GM12878 (cell line): Measurements from ENCODE around the gene RNF11. TPM values are rescaled to one million over a fixed set of nuclear protein-coding genes. Genes with fewer than 3 reads are reported as not detected.

ENCODE experiments used
- ATAC-seq: fragments of 200-7000 bp; cut with Tn5 transposase; 3 replicates; pipeline ENCODE4 v1.9.1; 2020; ENCODE audit warnings: mild to moderate bottlenecking, moderate library complexity
- Bru-seq: library from RNA; stranded (reverse); fragments of 400-500 nt; gene quantifications from one replicate; lab custom pipeline; 2021; lab: Mats Ljungman, UMichigan
- BruChase-seq, 2 experiments: library from RNA; stranded (reverse); fragments of 400-500 nt; gene quantifications; one replicate each; lab custom pipeline; 2021; lab: Mats Ljungman, UMichigan
- BruUV-seq: library from RNA; stranded (reverse); fragments of 400-500 nt; replicated peaks from 2 replicates; lab custom pipeline; 2021; lab: Mats Ljungman, UMichigan
- CTCF ChIA-PET: fragments of 300-600 bp; sonication (Branson Sonifier 250); formaldehyde crosslinking; extraction: SDS; loops from one replicate; lab custom pipeline; 2021; ENCODE audit warnings: inconsistent platforms; lab: Yijun Ruan, JAX
- POLR2A ChIA-PET: fragments of 350-600 bp; formaldehyde crosslinking; extraction: SDS; loops from one replicate; lab custom pipeline; 2021; ENCODE audit warnings: inconsistent platforms; lab: Charles Lee
- RAD21 ChIA-PET: fragments of 300-600 bp; sonication (Branson Sonifier 250); formaldehyde crosslinking; loops from one replicate; lab custom pipeline; 2023; ENCODE audit warnings: antibody characterized with exemption; ENCODE audit not compliant: unreplicated experiment; lab: Charles Lee
- SMC1A ChIA-PET: fragments of 300-600 bp; sonication (Branson Sonifier 250); formaldehyde crosslinking; loops from one replicate; lab custom pipeline; 2023; ENCODE audit not compliant: unreplicated experiment, uncharacterized antibody; lab: Charles Lee
- DNase-seq: peaks from one replicate; pipeline ENCODE4 v3.0.0-alpha.2; 2011; ENCODE audit warnings: low read depth, low spot score
- FAIRE-seq: peaks from 3 replicates; lab custom pipeline; 2011; peaks lifted over from hg19 to GRCh38; lab: Jason Lieb, UNC
- H2AFZ ChIP-seq: 2 replicates; pipeline ENCODE4 v1.6.0; 2011; ENCODE audit warnings: low read depth, low read length, control low read depth; ENCODE audit not compliant: control insufficient read depth
- H3K27ac ChIP-seq: 2 replicates; pipeline ENCODE4 v1.5.1; 2011; ENCODE audit warnings: control low read depth; ENCODE audit not compliant: control insufficient read depth, insufficient read depth
- H3K27me3 ChIP-seq, 2 experiments: replicated peaks in 1 of 2; 2 replicates each; pipeline versions ENCODE4 v1.6.0 to v1.6.1; 2011; ENCODE audit warnings: low read length in 1 of 2; ENCODE audit not compliant: control insufficient read depth in 2 of 2, insufficient read depth in 2 of 2
- H3K36me3 ChIP-seq, 2 experiments: 2 replicates each; pipeline ENCODE4 v1.5.1; 2011; ENCODE audit warnings: low read length in 1 of 2; ENCODE audit not compliant: control insufficient read depth in 2 of 2, insufficient read depth in 2 of 2
- H3K4me1 ChIP-seq: 2 replicates; pipeline ENCODE4 v1.6.1; 2011; ENCODE audit warnings: mild to moderate bottlenecking, low read length, moderate library complexity, mixed read lengths; ENCODE audit not compliant: control insufficient read depth, insufficient read depth
- H3K4me2 ChIP-seq: 2 replicates; pipeline ENCODE4 v1.6.0; 2011; ENCODE audit warnings: control low read depth; ENCODE audit not compliant: control insufficient read depth, insufficient read depth
- H3K4me3 ChIP-seq: fragments of 200-600 bp; sonication (generic); 2 replicates; pipeline ENCODE4 v1.5.1; 2016
- H3K79me2 ChIP-seq: 2 replicates; pipeline ENCODE4 v1.6.0; 2011; ENCODE audit warnings: low read length; ENCODE audit not compliant: control insufficient read depth, insufficient read depth
- H3K9ac ChIP-seq: 2 replicates; pipeline ENCODE4 v1.8.0; 2011; ENCODE audit warnings: low read length, control low read depth, mixed read lengths; ENCODE audit not compliant: control insufficient read depth, insufficient read depth
- H3K9me3 ChIP-seq: replicated peaks from 3 replicates; pipeline ENCODE4 v1.5.1; 2011; ENCODE audit warnings: mild to moderate bottlenecking, low read length; ENCODE audit not compliant: control insufficient read depth, insufficient read depth
- H4K20me1 ChIP-seq: 2 replicates; pipeline ENCODE4 v1.6.0; 2011; ENCODE audit not compliant: control insufficient read depth, insufficient read depth
- ATF7 ChIP-seq: fragments of 450-650 bp; IDR thresholded peaks from 2 replicates; pipeline ENCODE4 v1.6.1; 2016; ENCODE audit warnings: low read depth, mild to moderate bottlenecking
- EED ChIP-seq: sonication (generic); IDR thresholded peaks from 2 replicates; pipeline ENCODE4 v1.6.1; 2016; ENCODE audit warnings: antibody characterized with exemption, low read depth
- EZH2 ChIP-seq: IDR thresholded peaks from 2 replicates; pipeline ENCODE4 v1.6.1; 2012; ENCODE audit warnings: low read depth, mild to moderate bottlenecking, control low read depth, inconsistent platforms, low read length, borderline replicate concordance; ENCODE audit not compliant: control insufficient read depth
- HDGF ChIP-seq: fragments of 450-650 bp; IDR thresholded peaks from 2 replicates; pipeline ENCODE4 v1.6.1; 2016; ENCODE audit warnings: antibody characterized with exemption
- LARP7 ChIP-seq: fragments of 450-650 bp; IDR thresholded peaks from 2 replicates; pipeline ENCODE4 v1.6.1; 2017; ENCODE audit warnings: mild to moderate bottlenecking
- PAX8 ChIP-seq: fragments of 450-650 bp; IDR thresholded peaks from 2 replicates; pipeline ENCODE4 v1.6.1; 2017; ENCODE audit warnings: mild to moderate bottlenecking, moderate library complexity
- SUPT20H ChIP-seq: IDR thresholded peaks from 2 replicates; pipeline ENCODE4 v1.6.1; 2011; ENCODE audit warnings: low read depth, mild to moderate bottlenecking, low read length, moderate library complexity, borderline replicate concordance; ENCODE audit not compliant: control insufficient read depth
- TAF1 ChIP-seq: IDR thresholded peaks from 2 replicates; pipeline ENCODE4 v1.6.1; 2011; ENCODE audit warnings: mild to moderate bottlenecking, low read depth, low read length, borderline replicate concordance
- YY1 ChIP-seq: IDR thresholded peaks from 2 replicates; pipeline ENCODE4 v1.6.1; 2011; ENCODE audit warnings: low read depth, mild to moderate bottlenecking, low read length
- ZNF24 ChIP-seq: fragments of 450-650 bp; IDR thresholded peaks from 2 replicates; pipeline ENCODE4 v1.6.1; 2017; ENCODE audit warnings: antibody characterized with exemption, mild to moderate bottlenecking
- WGBS: methylation state at CpG from one replicate; pipeline ENCODE4 v1.1.6; 2016; ENCODE audit warnings: low lambda C conversion rate; ENCODE audit not compliant: insufficient replicate concordance, insufficient coverage; ENCODE audit errors: missing lambda C conversion rate; 5-methylcytosine and 5-hydroxymethylcytosine counted together
- in situ Hi-C: fragments of 300-500 bp; cut with MboI; formaldehyde crosslinking; loops from 9 replicates; pipeline ENCODE4 v1.14.3; 2018; ENCODE audit warnings: mixed read lengths
- intact Hi-C: fragments of 100-400 bp; cut with micrococcal nuclease; formaldehyde crosslinking; loops from one replicate; pipeline ENCODE4 v1.14.2; 2022; ENCODE audit not compliant: unreplicated experiment
- long read RNA-seq, 2 experiments: library from polyadenylated mRNA; unstranded; transcript quantifications; one replicate each; pipeline ENCODE4 v2.0.0, GENCODE V29; 2019 to 2020
- polyA minus RNA-seq, 3 experiments: library from RNA; depleted of rRNA, polyadenylated mRNA; stranded (reverse); fragments of >200 nt; gene quantifications; 2 replicates each; pipeline ENCODE4 v1.2.3, GENCODE V29; 2011
- polyA plus RNA-seq, 11 experiments: library from polyadenylated mRNA; depleted of rRNA in 4 of 11; unstranded in 6 of 11; stranded (reverse) in 5 of 11; fragments of >200 nt; fragmentation: Nextera tagmentation in 4 of 11; fragmentation: Illumina TruSeq in 1 of 11; extraction: Ambion mirVana in 4 of 11; extraction: Trizol in 1 of 11; gene quantifications; 1 replicate in 1 of 11; 2 replicates in 10 of 11; pipeline versions ENCODE4 v1.2.1 to v1.2.3, GENCODE V29; 2011 to 2016; ENCODE audit warnings: inconsistent platforms in 2 of 11, missing spikeins in 2 of 11, low read depth in 1 of 11
- total RNA-seq, 4 experiments: library from RNA; depleted of rRNA in 3 of 4; stranded (reverse); fragments of >200 nt in 3 of 4; fragmentation: Illumina TruSeq in 1 of 4; extraction: Trizol in 1 of 4; gene quantifications; 2 replicates each; pipeline versions ENCODE4 v1.2.1 to v1.2.3, GENCODE V29; 2013 to 2021
- TF ChIP-seq, protein P1 (sequence below): fragments of 450-650 bp; IDR thresholded peaks from 2 replicates; pipeline ENCODE4 v1.6.1; 2014; ENCODE audit warnings: mild to moderate bottlenecking
- TF ChIP-seq, protein P2 (sequence below): fragments of 450-650 bp; conservative IDR thresholded peaks from 2 replicates; pipeline ENCODE4 v1.6.1; 2017; ENCODE audit warnings: mild to moderate bottlenecking, moderate library complexity

The RNF11 gene, protein sequence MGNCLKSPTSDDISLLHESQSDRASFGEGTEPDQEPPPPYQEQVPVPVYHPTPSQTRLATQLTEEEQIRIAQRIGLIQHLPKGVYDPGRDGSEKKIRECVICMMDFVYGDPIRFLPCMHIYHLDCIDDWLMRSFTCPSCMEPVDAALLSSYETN
- total RNA-seq (2013; cell fraction: nucleolus; rRNA removed): 17.8 and 18.0 TPM in 2 replicates
- total RNA-seq (2014; rRNA removed) (36.6 and 42.0 TPM in 2 replicates), total RNA-seq (2014; rRNA removed; fragmentation: Illumina TruSeq; extraction: Trizol) (34.9 and 35.4 TPM in 2 replicates), total RNA-seq (2021) (29.8 and 32.1 TPM in 2 replicates), polyA plus RNA-seq (2011; rRNA removed) (37.5 and 44.2 TPM in 2 replicates), polyA plus RNA-seq (2014; fragmentation: Illumina TruSeq; extraction: Trizol) (40.1 and 43.6 TPM in 2 replicates), polyA plus RNA-seq (2014; fragmentation: Nextera tagmentation; extraction: Ambion mirVana) (10 to 100 TPM in 1 of 2 experiments, 1 to 10 TPM in 1; 9.5 to 14.5 TPM), polyA plus RNA-seq (2014; rRNA removed) (34.9 and 35.2 TPM in 2 replicates), polyA plus RNA-seq (2016; fragmentation: Nextera tagmentation; extraction: Ambion mirVana) (10 to 100 TPM; 22.1 to 22.8 TPM), polyA minus RNA-seq (2011; rRNA and poly(A)+ RNA removed) (56.9 and 59.0 TPM in 2 replicates), Bru-seq, nascent RNA (percentile 88 among the genes with signal in this experiment), BruChase-seq, experiment 1, labeled RNA remaining after a 6-hour chase (percentile 85 among the genes with signal in this experiment), BruChase-seq, experiment 2, labeled RNA remaining after a 2-hour chase (percentile 86 among the genes with signal in this experiment)
- 17.2 TPM for polyA plus RNA-seq (2011; ENCODE audit: low read depth)
- 16.2 and 25.1 TPM in 2 replicates for polyA plus RNA-seq (2011; cell fraction: cytosol; rRNA removed)
- polyA plus RNA-seq (2011; cell fraction: nucleus; rRNA removed): 10.8 and 11.7 TPM in 2 replicates
- polyA plus RNA-seq (2012): 24.6 and 27.9 TPM in 2 replicates
- 12.0 and 18.6 TPM in 2 replicates for polyA minus RNA-seq (2011; cell fraction: cytosol; rRNA and poly(A)+ RNA removed)
- polyA minus RNA-seq (2011; cell fraction: nucleus; rRNA and poly(A)+ RNA removed): 3.4 and 5.3 TPM in 2 replicates
- long read RNA-seq, experiment 1, transcript RNF11-201 (3 exons, 3,084 nt): major isoform, 14 of 14 reads
- long read RNA-seq, experiment 1, partial matches to known transcripts: 0 of 14 reads
- long read RNA-seq, experiment 1, other reads (novel, unspliced or antisense): 0 of 14 reads
- long read RNA-seq, experiment 2, partial matches to known transcripts: 0 of 11 reads
- long read RNA-seq, experiment 2, other reads (novel, unspliced or antisense): 8 of 11 reads

DNA sequence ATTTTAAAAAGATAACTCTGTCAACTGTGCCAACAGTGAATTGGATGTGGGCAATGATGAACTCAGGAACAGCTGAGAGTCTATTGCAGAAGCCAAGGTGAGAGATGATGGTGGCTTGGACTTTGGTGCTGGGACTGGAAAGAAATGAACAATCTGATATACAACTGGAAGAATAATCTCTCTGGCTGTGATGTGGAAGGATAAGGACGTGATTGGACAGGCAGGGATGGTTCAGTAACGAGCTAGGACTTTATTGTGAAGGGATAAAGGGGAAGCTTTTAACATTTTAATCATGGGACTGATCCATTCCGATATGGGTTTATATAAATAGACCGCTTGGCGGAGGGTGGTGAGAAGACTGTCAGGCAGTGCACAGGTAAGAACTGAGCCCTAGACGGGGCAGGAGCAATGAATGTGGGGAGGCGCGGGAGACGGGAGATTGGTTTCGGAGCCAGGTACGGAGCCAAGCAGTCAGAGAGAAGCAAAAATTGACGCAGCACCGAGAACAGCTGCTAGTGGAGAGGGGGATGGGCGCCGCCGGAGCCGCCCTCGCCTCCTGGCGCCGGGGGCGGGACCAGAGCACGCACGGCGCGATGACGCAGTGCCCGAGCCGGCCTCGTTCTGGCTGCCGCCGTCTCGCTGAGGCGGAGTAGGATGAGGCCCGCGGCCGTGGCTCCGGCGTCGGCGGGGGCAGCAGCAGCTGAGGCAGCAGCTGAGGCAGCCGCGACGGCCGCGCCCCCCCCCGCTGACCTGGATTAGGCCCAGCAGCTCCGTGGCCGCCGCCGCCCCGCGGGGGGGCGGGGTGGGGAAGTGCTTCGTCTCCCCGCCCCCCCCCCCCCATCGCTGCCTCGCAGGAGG is at the start of gene RNF11:
Gene RNF11 (plus strand): TSS at position 601 of the 858 bp plus-strand sequence. CDS start 484 bp downstream, outside the sequence.
- Histone ChIP-seq H3K9me3 (no peaks in the 10 kb centered on the region), H3K36me3 (no peaks in the 10 kb centered on the region; a peak in 1 of 4 replicates), H3K4me2 (peak within 1 kb of the TSS; percentile 96), H3K4me3 (peak within 1 kb of the TSS; percentile 99), H3K79me2 (peaks cover 43% of the 10 kb centered on the region), H3K9ac (peak within 1 kb of the TSS; percentile 92), H4K20me1 (no peaks in the 10 kb centered on the region), H3K27me3 (no peaks in the 10 kb centered on the region), H3K27ac (peak within 1 kb of the TSS; percentile 72), H2AFZ (peak within 1 kb of the TSS; percentile 93), H3K4me1 (peaks cover 27% of the 10 kb centered on the region)
- no TSS peak for BruUV-seq
- DNase-seq (peak; percentile 54), FAIRE-seq (no peak), ATAC-seq (peak; percentile 87)
- POLR2A ChIA-PET: interaction anchor here (0.9 to 1.7 kb wide), 6 partner anchors 9 to 282 kb away, joined by 3 to 6 read pairs (median 4); no protein-coding TSS in a partner anchor
- WGBS: 1% methylated on average over 33 of the region's 57 CpGs
- CTCF ChIA-PET: interaction anchor here (0.7 to 2.3 kb wide), 11 partner anchors 9 to 149 kb away, joined by 3 to 8 read pairs (median 4); no protein-coding TSS in a partner anchor
- intact Hi-C loops (loop anchor here (2.0 to 10.0 kb wide), 2 partner anchors 61 to 279 kb away; partner anchors contain the start of gene EPS15), in situ Hi-C loops (no loop called here)
- SMC1A ChIA-PET: interaction anchor here (0.6 to 2.7 kb wide), 16 partner anchors 9 to 418 kb away, joined by 3 to 13 read pairs (median 4); no protein-coding TSS in a partner anchor
- RAD21 ChIA-PET: interaction anchor here (0.6 to 2.4 kb wide), 9 partner anchors 11 to 266 kb away, joined by 3 to 14 read pairs (median 5); partner anchors contain the start of gene CDKN2C
- TF ChIP-seq PAX8: no peak
- no peak for TF ChIP-seq SUPT20H
- 0 out of 2 replicates have a peak, but pooled peaks have one; percentile 48 for TF ChIP-seq ZNF24
- TF ChIP-seq TAF1: peak; percentile 85
- TF ChIP-seq, protein P1, sequence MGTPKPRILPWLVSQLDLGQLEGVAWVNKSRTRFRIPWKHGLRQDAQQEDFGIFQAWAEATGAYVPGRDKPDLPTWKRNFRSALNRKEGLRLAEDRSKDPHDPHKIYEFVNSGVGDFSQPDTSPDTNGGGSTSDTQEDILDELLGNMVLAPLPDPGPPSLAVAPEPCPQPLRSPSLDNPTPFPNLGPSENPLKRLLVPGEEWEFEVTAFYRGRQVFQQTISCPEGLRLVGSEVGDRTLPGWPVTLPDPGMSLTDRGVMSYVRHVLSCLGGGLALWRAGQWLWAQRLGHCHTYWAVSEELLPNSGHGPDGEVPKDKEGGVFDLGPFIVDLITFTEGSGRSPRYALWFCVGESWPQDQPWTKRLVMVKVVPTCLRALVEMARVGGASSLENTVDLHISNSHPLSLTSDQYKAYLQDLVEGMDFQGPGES: no peak
- TF ChIP-seq HDGF: no peak
- peak; percentile 78 for TF ChIP-seq LARP7
- TF ChIP-seq, protein P2, sequence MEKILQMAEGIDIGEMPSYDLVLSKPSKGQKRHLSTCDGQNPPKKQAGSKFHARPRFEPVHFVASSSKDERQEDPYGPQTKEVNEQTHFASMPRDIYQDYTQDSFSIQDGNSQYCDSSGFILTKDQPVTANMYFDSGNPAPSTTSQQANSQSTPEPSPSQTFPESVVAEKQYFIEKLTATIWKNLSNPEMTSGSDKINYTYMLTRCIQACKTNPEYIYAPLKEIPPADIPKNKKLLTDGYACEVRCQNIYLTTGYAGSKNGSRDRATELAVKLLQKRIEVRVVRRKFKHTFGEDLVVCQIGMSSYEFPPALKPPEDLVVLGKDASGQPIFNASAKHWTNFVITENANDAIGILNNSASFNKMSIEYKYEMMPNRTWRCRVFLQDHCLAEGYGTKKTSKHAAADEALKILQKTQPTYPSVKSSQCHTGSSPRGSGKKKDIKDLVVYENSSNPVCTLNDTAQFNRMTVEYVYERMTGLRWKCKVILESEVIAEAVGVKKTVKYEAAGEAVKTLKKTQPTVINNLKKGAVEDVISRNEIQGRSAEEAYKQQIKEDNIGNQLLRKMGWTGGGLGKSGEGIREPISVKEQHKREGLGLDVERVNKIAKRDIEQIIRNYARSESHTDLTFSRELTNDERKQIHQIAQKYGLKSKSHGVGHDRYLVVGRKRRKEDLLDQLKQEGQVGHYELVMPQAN: peak; percentile 66
- TF ChIP-seq YY1: no peak
- no peak for TF ChIP-seq EZH2
- peak; percentile 28; the same call in 1 of the 2 replicates for TF ChIP-seq ATF7
- peak; percentile 43; the same call in 1 of the 2 replicates for TF ChIP-seq EED
